Panc1 (cell line): Measurements from ENCODE around the gene IRX6. TPM values are rescaled to one million over a fixed set of nuclear protein-coding genes. Genes with fewer than 3 reads are reported as not detected.

Experiments used
- ATAC-seq: fragments of 200-7000 bp; cut with Tn5 transposase; 2 replicates; pipeline ENCODE4 v1.9.1; 2020; ENCODE audit warnings: mild to moderate bottlenecking, moderate library complexity
- BruUV-seq: library from RNA; stranded (reverse); fragments of 400-500 nt; replicated peaks from 2 replicates; lab custom pipeline; 2021; lab: Mats Ljungman, UMichigan
- CTCF ChIA-PET: fragments of 300-600 bp; sonication (Branson Sonifier 250); formaldehyde crosslinking; loops from one replicate; lab custom pipeline; 2022; ENCODE audit warnings: antibody characterized with exemption; lab: Charles Lee
- POLR2A ChIA-PET: fragments of 300-600 bp; sonication (Branson Sonifier 250); formaldehyde crosslinking; loops from one replicate; lab custom pipeline; 2022; ENCODE audit warnings: antibody characterized with exemption; lab: Charles Lee
- DNase-seq: peaks from one replicate; pipeline ENCODE4 v3.0.0-alpha.2; 2010; ENCODE audit warnings: low read depth, low spot score
- H3K27ac ChIP-seq: 2 replicates; pipeline ENCODE4 v1.5.1; 2011; ENCODE audit warnings: mild to moderate bottlenecking, low read length, inconsistent platforms
- H3K27me3 ChIP-seq: fragments of 200-500 bp; sonication (Bioruptor generic); 2 replicates; pipeline ENCODE4 v1.6.0; 2014; ENCODE audit warnings: low read length, inconsistent platforms; ENCODE audit not compliant: control insufficient read depth, insufficient read depth
- H3K36me3 ChIP-seq: fragments of 200-500 bp; sonication (Bioruptor generic); 2 replicates; pipeline ENCODE4 v1.5.1; 2014; ENCODE audit warnings: inconsistent platforms, mild to moderate bottlenecking, low read length, moderate library complexity; ENCODE audit not compliant: control insufficient read depth, insufficient read depth
- H3K4me1 ChIP-seq: 2 replicates; pipeline ENCODE4 v1.5.1; 2011; ENCODE audit warnings: inconsistent platforms, mild to moderate bottlenecking, low read length, moderate library complexity; ENCODE audit not compliant: control insufficient read depth, insufficient read depth
- H3K4me3 ChIP-seq, 2 experiments: 2 replicates each; pipeline ENCODE4 v1.5.1; 2011 to 2012; ENCODE audit warnings: low read depth in 2 of 2, low read length in 2 of 2, mild to moderate bottlenecking in 2 of 2, inconsistent platforms in 1 of 2, moderate library complexity in 1 of 2
- H3K9me3 ChIP-seq: fragments of 200-500 bp; sonication (Bioruptor generic); 2 replicates; pipeline ENCODE4 v1.5.1; 2014; ENCODE audit warnings: low read depth, mild to moderate bottlenecking, inconsistent platforms, low read length, moderate library complexity; ENCODE audit not compliant: control insufficient read depth, insufficient read depth
- POLR2AphosphoS5 ChIP-seq: IDR thresholded peaks from 2 replicates; pipeline ENCODE4 v1.6.1; 2012; ENCODE audit warnings: mild to moderate bottlenecking, low read depth, low read length, moderate library complexity
- SIN3A ChIP-seq: IDR thresholded peaks from 2 replicates; pipeline ENCODE4 v1.6.1; 2012; ENCODE audit warnings: low read depth, mild to moderate bottlenecking, low read length, moderate library complexity, borderline replicate concordance; ENCODE audit not compliant: insufficient read depth
- TCF7L2 ChIP-seq: IDR thresholded peaks from 2 replicates; pipeline ENCODE4 v1.6.1; 2011; ENCODE audit warnings: mild to moderate bottlenecking, low read depth, low read length, inconsistent platforms
- in situ Hi-C: cut with HindIII; loops from 2 replicates; pipeline ENCODE4 v1.10.0; 2016; ENCODE audit warnings: low sequenced_read_pairs, low pct_unique_long_range_greater_than_20kb
- intact Hi-C: fragments of 100-400 bp; cut with micrococcal nuclease; formaldehyde crosslinking; loops from one replicate; pipeline ENCODE4 v1.10.0; 2022; ENCODE audit not compliant: unreplicated experiment
- total RNA-seq: library from RNA; stranded (reverse); gene quantifications from one replicate; pipeline ENCODE4 v1.2.1, GENCODE V29; 2021; ENCODE audit not compliant: unreplicated experiment
- TF ChIP-seq, protein P1 (sequence below): fragments of 450-650 bp; IDR thresholded peaks from 2 replicates; pipeline ENCODE4 v1.5.1; 2017; ENCODE audit warnings: mild to moderate bottlenecking
- TF ChIP-seq, protein P2 (sequence below), 2 experiments: IDR thresholded peaks; 2 replicates each; pipeline ENCODE4 v1.6.1; 2011 to 2012; ENCODE audit warnings: low read depth in 2 of 2, control low read depth in 1 of 2, low read length in 1 of 2, mild to moderate bottlenecking in 1 of 2, moderate library complexity in 1 of 2; ENCODE audit not compliant: insufficient read depth in 1 of 2

Gene IRX6
- total RNA-seq, 1 experiment from 2014 or later: not detected

DNA sequence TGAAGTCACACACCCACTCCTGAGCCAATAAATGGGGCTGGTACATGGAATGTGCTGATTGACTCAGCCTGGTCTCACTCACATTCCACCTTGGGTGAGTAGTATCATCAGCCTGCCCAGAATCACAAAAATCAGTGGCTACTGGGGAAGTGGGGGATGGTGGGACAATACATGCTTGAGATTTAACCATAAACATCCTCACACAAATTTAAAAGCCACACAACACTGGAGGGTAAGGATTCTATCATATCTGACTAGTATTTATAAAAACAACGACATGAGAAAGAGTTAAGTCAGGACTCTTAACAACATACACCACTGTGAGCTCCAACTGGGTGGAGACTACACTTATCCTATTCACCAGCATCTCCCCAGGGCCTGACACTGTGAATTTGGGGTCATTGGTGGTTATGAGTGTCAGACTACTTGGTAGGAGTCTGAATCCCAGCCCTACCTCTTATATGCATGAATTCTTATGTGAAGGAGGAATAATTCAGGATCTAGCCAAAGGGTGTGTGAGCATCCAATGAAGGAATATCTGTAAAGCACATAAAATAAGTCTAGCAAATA lies 26.0 kb upstream of the IRX6 start:
- no peaks in the 10 kb centered on the region; the same call in 1 of the 2 replicates for H3K27me3 ChIP-seq
- BruUV-seq: no TSS peak
- no peaks in the 10 kb centered on the region for H3K36me3 ChIP-seq
- ATAC-seq (no peak), DNase-seq (no peak)
- in situ Hi-C loops: no loop called here
- TF ChIP-seq, protein P1, sequence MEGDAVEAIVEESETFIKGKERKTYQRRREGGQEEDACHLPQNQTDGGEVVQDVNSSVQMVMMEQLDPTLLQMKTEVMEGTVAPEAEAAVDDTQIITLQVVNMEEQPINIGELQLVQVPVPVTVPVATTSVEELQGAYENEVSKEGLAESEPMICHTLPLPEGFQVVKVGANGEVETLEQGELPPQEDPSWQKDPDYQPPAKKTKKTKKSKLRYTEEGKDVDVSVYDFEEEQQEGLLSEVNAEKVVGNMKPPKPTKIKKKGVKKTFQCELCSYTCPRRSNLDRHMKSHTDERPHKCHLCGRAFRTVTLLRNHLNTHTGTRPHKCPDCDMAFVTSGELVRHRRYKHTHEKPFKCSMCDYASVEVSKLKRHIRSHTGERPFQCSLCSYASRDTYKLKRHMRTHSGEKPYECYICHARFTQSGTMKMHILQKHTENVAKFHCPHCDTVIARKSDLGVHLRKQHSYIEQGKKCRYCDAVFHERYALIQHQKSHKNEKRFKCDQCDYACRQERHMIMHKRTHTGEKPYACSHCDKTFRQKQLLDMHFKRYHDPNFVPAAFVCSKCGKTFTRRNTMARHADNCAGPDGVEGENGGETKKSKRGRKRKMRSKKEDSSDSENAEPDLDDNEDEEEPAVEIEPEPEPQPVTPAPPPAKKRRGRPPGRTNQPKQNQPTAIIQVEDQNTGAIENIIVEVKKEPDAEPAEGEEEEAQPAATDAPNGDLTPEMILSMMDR: no peak
- TF ChIP-seq SIN3A (no peak), POLR2AphosphoS5 (no peak), TCF7L2 (no peak)
- TF ChIP-seq, protein P2, sequence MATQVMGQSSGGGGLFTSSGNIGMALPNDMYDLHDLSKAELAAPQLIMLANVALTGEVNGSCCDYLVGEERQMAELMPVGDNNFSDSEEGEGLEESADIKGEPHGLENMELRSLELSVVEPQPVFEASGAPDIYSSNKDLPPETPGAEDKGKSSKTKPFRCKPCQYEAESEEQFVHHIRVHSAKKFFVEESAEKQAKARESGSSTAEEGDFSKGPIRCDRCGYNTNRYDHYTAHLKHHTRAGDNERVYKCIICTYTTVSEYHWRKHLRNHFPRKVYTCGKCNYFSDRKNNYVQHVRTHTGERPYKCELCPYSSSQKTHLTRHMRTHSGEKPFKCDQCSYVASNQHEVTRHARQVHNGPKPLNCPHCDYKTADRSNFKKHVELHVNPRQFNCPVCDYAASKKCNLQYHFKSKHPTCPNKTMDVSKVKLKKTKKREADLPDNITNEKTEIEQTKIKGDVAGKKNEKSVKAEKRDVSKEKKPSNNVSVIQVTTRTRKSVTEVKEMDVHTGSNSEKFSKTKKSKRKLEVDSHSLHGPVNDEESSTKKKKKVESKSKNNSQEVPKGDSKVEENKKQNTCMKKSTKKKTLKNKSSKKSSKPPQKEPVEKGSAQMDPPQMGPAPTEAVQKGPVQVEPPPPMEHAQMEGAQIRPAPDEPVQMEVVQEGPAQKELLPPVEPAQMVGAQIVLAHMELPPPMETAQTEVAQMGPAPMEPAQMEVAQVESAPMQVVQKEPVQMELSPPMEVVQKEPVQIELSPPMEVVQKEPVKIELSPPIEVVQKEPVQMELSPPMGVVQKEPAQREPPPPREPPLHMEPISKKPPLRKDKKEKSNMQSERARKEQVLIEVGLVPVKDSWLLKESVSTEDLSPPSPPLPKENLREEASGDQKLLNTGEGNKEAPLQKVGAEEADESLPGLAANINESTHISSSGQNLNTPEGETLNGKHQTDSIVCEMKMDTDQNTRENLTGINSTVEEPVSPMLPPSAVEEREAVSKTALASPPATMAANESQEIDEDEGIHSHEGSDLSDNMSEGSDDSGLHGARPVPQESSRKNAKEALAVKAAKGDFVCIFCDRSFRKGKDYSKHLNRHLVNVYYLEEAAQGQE (IDR thresholded peaks at IDR 0.05; ENCODE audit: insufficient read depth in 1 of 2, low read depth in 2 of 2, low read length in 1 of 2): no peak
- POLR2A ChIA-PET: no interaction called here
- CTCF ChIA-PET: no interaction called here
- intact Hi-C loops: no loop called here
- no peaks in the 10 kb centered on the region for H3K9me3 ChIP-seq
- H3K4me1 ChIP-seq: no peaks in the 10 kb centered on the region
- no peak overlapping the region for H3K4me3 ChIP-seq
- no peak overlapping the region for H3K27ac ChIP-seq

DNA sequence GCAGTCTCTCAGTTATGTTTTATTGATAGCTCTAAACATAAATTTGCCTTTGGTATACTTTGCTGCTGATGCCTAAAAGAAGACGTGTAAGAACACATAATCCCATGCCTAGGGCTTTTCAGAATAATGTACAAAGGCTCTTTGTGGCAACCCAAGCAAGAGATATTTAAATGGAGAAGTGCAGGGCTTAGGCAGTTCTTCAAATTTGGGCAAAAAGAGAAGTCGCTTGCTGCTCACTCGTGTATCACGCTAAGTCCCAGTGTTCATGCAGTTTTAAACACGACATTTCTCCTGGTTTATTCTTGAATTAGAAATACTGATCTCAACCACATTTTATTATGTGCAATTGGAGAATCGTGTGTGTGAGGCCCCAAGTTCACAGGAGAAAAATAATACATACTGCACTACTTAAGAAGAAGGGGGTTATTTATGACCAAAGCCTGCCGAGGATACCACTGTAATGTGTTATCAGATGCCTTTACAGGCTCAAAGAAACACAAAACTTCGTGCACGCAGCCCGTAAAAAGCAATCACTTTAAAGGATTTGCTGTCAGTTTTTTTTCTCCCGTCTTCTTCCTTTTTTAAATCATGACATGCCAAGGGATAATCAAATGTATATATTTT lies 22.5 kb upstream of the IRX6 start:
- ChIA-PET POLR2A (no interaction called here), CTCF (no interaction called here)
- in situ Hi-C loops: no loop called here
- H3K4me1 ChIP-seq: no peaks in the 10 kb centered on the region
- no peaks in the 10 kb centered on the region for H3K9me3 ChIP-seq
- H3K4me3 ChIP-seq: no peak overlapping the region
- no TSS peak for BruUV-seq
- H3K27ac ChIP-seq: no peak overlapping the region
- H3K27me3 ChIP-seq: no peaks in the 10 kb centered on the region; the same call in 1 of the 2 replicates
- intact Hi-C loops: no loop called here
- TF ChIP-seq TCF7L2 (no peak), POLR2AphosphoS5 (no peak), SIN3A (no peak)
- TF ChIP-seq, protein P2 (IDR thresholded peaks at IDR 0.05; ENCODE audit: insufficient read depth in 1 of 2, low read depth in 2 of 2, low read length in 1 of 2): no peak
- TF ChIP-seq, protein P1: no peak
- DNase-seq (no peak), ATAC-seq (no peak)
- H3K36me3 ChIP-seq: no peaks in the 10 kb centered on the region
